H1 (cell line): ENCODE results near the gene MCC. TPM values are rescaled to one million over a fixed set of nuclear protein-coding genes. Genes with fewer than 3 reads are reported as not detected.

Experiments used
- HDAC6 ChIP-seq: IDR thresholded peaks from one replicate; pipeline ENCODE4 v1.7.1; 2012; ENCODE audit warnings: low read depth, mild to moderate bottlenecking, inconsistent platforms, low read length, moderate library complexity
- SIRT6 ChIP-seq: IDR thresholded peaks from one replicate; pipeline ENCODE4 v1.7.1; 2012; ENCODE audit warnings: low read length, inconsistent platforms
- TCF12 ChIP-seq: IDR thresholded peaks from 2 replicates; pipeline ENCODE4 v1.6.1; 2011; ENCODE audit warnings: low read depth, mild to moderate bottlenecking, low read length
- polyA plus RNA-seq, 7 experiments: library from polyadenylated mRNA; depleted of rRNA in 3 of 7; stranded (reverse) in 5 of 7; unstranded in 2 of 7; fragments of >200 nt in 5 of 7; fragments of 200-250 nt in 2 of 7; gene quantifications; 1 replicate in 5 of 7; 2 replicates in 1 of 7; 4 replicates in 1 of 7; pipeline versions ENCODE4 v1.2.1 to v1.2.3, GENCODE V29; 2011 to 2013; ENCODE audit warnings: missing spikeins in 2 of 7, mixed read lengths in 2 of 7
- total RNA-seq: library from RNA; stranded (reverse); fragmentation: NEBNext Ultra II Directional; extraction: Animal tissue kit (Norgen Biotek cat#: 25700); gene quantifications from 2 replicates; pipeline ENCODE4 v1.2.1, GENCODE V29; 2021
- TF ChIP-seq, protein P1 (sequence below): IDR thresholded peaks from 2 replicates; pipeline ENCODE4 v1.6.1; 2012; ENCODE audit warnings: low read length, inconsistent platforms

Gene MCC
- total and polyA plus RNA-seq, 2 of the 8 experiments (the other 6 are each of a cell fraction or from before 2014, with no cell fraction given) = 2.6 to 18.3 TPM

DNA sequence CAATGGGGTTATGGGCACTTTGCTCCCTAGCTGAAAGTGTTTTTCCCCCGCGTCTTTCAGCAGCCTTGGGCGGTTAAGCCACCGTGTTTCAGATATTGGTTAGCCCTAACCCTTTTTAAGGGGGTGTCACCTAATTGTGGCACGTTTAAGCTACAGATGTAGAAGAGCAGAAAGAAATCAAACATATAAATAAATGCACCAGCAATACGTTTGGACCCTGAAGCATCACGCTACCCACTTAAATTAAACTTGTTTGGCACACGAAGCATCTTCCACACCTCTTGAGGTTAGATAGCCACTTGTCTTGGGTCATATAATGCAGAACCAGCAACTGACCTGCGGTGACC is 26.0 kb upstream of the MCC start (continued):
- no peak for TF ChIP-seq HDAC6
- TF ChIP-seq TCF12 = no peak
- TF ChIP-seq SIRT6 = no peak
- TF ChIP-seq, protein P1, sequence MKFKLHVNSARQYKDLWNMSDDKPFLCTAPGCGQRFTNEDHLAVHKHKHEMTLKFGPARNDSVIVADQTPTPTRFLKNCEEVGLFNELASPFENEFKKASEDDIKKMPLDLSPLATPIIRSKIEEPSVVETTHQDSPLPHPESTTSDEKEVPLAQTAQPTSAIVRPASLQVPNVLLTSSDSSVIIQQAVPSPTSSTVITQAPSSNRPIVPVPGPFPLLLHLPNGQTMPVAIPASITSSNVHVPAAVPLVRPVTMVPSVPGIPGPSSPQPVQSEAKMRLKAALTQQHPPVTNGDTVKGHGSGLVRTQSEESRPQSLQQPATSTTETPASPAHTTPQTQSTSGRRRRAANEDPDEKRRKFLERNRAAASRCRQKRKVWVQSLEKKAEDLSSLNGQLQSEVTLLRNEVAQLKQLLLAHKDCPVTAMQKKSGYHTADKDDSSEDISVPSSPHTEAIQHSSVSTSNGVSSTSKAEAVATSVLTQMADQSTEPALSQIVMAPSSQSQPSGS = no peak
